Liver (tissue), 9 donors: Measurements from ENCODE around the gene WNT5A. TPM values are rescaled to one million over a fixed set of nuclear protein-coding genes. Genes with fewer than 3 reads are reported as not detected.

Experiments
- DNase-seq: peaks from one replicate; pipeline ENCODE4 v3.0.0-alpha.2; 2017; ENCODE audit warnings: low spot score
- H3K27ac ChIP-seq, 2 donors: one replicate each; pipeline ENCODE4 v1.7.0; 2013; ENCODE audit warnings: inconsistent platforms in 2 of 2, low read length in 2 of 2, control low read depth in 1 of 2, low read depth in 1 of 2, mild to moderate bottlenecking in 1 of 2
- H3K27me3 ChIP-seq, 4 donors: one replicate each; pipeline versions ENCODE4 v1.6.1 to v1.7.0; 2013; ENCODE audit warnings: low read length in 3 of 4, inconsistent platforms in 1 of 4, mild to moderate bottlenecking in 1 of 4, moderate library complexity in 1 of 4; ENCODE audit not compliant: control insufficient read depth in 4 of 4, insufficient read depth in 4 of 4
- H3K36me3 ChIP-seq, 4 donors: one replicate each; pipeline versions ENCODE4 v1.6.1 to v1.7.0; 2013; ENCODE audit warnings: low read length in 3 of 4, mild to moderate bottlenecking in 3 of 4, low read depth in 1 of 4, moderate library complexity in 1 of 4; ENCODE audit not compliant: control insufficient read depth in 4 of 4, insufficient read depth in 3 of 4
- H3K4me1 ChIP-seq, 4 donors: one replicate each; pipeline versions ENCODE4 v1.6.1 to v1.7.0; 2013; ENCODE audit warnings: low read length in 3 of 4, mild to moderate bottlenecking in 3 of 4, moderate library complexity in 1 of 4; ENCODE audit not compliant: control insufficient read depth in 4 of 4, insufficient read depth in 4 of 4
- H3K4me3 ChIP-seq, 3 donors: one replicate each; pipeline versions ENCODE4 v1.6.1 to v1.7.0; 2013; ENCODE audit warnings: low read length in 3 of 3, control low read depth in 1 of 3, low read depth in 1 of 3, mild to moderate bottlenecking in 1 of 3
- H3K9ac ChIP-seq, 2 donors: one replicate each; pipeline ENCODE4 v1.7.0; 2013; ENCODE audit warnings: low read length in 2 of 2, mild to moderate bottlenecking in 2 of 2, moderate library complexity in 2 of 2, control low read depth in 1 of 2, low read depth in 1 of 2
- H3K9me3 ChIP-seq, 4 donors: one replicate each; pipeline versions ENCODE4 v1.6.1 to v1.7.0; 2013; ENCODE audit warnings: low read length in 3 of 4; ENCODE audit not compliant: control insufficient read depth in 4 of 4
- EGR1 ChIP-seq, 2 donors: IDR thresholded peaks; 2 replicates each; pipeline ENCODE4 v1.6.1; 2016 to 2018; ENCODE audit warnings: antibody characterized with exemption in 2 of 2, low read depth in 2 of 2
- FOXA1 ChIP-seq: IDR thresholded peaks from 2 replicates; pipeline ENCODE4 v1.6.1; 2016; ENCODE audit warnings: antibody characterized with exemption
- FOXA2 ChIP-seq: IDR thresholded peaks from 2 replicates; pipeline ENCODE4 v1.6.1; 2016; ENCODE audit warnings: antibody characterized with exemption
- GABPA ChIP-seq, 2 donors: IDR thresholded peaks in 1 of 2; conservative IDR thresholded peaks in 1 of 2; 2 replicates each; pipeline ENCODE4 v1.6.1; 2016; ENCODE audit warnings: antibody characterized with exemption in 2 of 2, mild to moderate bottlenecking in 1 of 2, moderate library complexity in 1 of 2
- HNF4A ChIP-seq, 2 donors: conservative IDR thresholded peaks; 2 replicates each; pipeline ENCODE4 v1.6.1; 2016; ENCODE audit warnings: antibody characterized with exemption in 2 of 2, mild to moderate bottlenecking in 2 of 2
- HNF4G ChIP-seq: IDR thresholded peaks from 2 replicates; pipeline ENCODE4 v1.6.1; 2016; ENCODE audit warnings: antibody characterized with exemption
- JUND ChIP-seq, 2 donors: IDR thresholded peaks; 2 replicates each; pipeline ENCODE4 v1.6.1; 2016; ENCODE audit warnings: antibody characterized with exemption in 2 of 2
- NR2F2 ChIP-seq: IDR thresholded peaks from 2 replicates; pipeline ENCODE4 v1.6.1; 2016; ENCODE audit warnings: antibody characterized with exemption
- RAD21 ChIP-seq, 2 donors: IDR thresholded peaks; 2 replicates each; pipeline ENCODE4 v1.6.1; 2016; ENCODE audit warnings: antibody characterized with exemption in 2 of 2, mild to moderate bottlenecking in 2 of 2
- RXRA ChIP-seq, 2 donors: IDR thresholded peaks; 2 replicates each; pipeline ENCODE4 v1.6.1; 2017 to 2018; ENCODE audit warnings: antibody characterized with exemption in 2 of 2, mild to moderate bottlenecking in 1 of 2
- SP1 ChIP-seq: IDR thresholded peaks from 2 replicates; pipeline ENCODE4 v1.6.1; 2018; ENCODE audit warnings: antibody characterized with exemption, mild to moderate bottlenecking
- TAF1 ChIP-seq: conservative IDR thresholded peaks from 2 replicates; pipeline ENCODE4 v1.6.1; 2016; ENCODE audit warnings: antibody characterized with exemption, mild to moderate bottlenecking
- YY1 ChIP-seq: IDR thresholded peaks from 2 replicates; pipeline ENCODE4 v1.6.1; 2016; ENCODE audit warnings: antibody characterized with exemption, mild to moderate bottlenecking
- WGBS: extraction: QIAGEN DNeasy Blood & Tissue Kit; methylation state at CpG from one replicate; pipeline ENCODE4 v1.1.7; 2013; 5-methylcytosine and 5-hydroxymethylcytosine counted together
- polyA plus RNA-seq, 2 donors: library from polyadenylated mRNA; stranded (reverse) in 1 of 2; unstranded in 1 of 2; fragments of 200-250 nt in 1 of 2; fragments of >200 nt in 1 of 2; fragmentation: Nextera tagmentation in 1 of 2; extraction: Ambion mirVana in 1 of 2; gene quantifications; one replicate each; pipeline versions ENCODE4 v1.2.1 to v1.2.3, GENCODE V29; 2013 to 2015
- total RNA-seq, 2 donors: library from RNA; depleted of rRNA; stranded (reverse); fragments of >200 nt; gene quantifications; one replicate each; pipeline ENCODE4 v1.2.3, GENCODE V29; 2014
- TF ChIP-seq, protein P1 (sequence below): IDR thresholded peaks from 2 replicates; pipeline ENCODE4 v1.6.1; 2016; ENCODE audit warnings: antibody characterized with exemption
- TF ChIP-seq, protein P2 (sequence below): IDR thresholded peaks from 2 replicates; pipeline ENCODE4 v1.6.1; 2016; ENCODE audit warnings: antibody characterized with exemption
- TF ChIP-seq, protein P3 (sequence below): fragments of 150-350 bp; IDR thresholded peaks from 2 replicates; pipeline ENCODE4 v1.5.1; 2017; ENCODE audit warnings: improper control_type of control experiment, low read depth, low read length; ENCODE audit not compliant: missing input control
- TF ChIP-seq, protein P4 (sequence below): IDR thresholded peaks from 2 replicates; pipeline ENCODE4 v1.6.1; 2016; ENCODE audit warnings: antibody characterized with exemption, mild to moderate bottlenecking
- TF ChIP-seq, protein P5 (sequence below): IDR thresholded peaks from 2 replicates; pipeline ENCODE4 v1.6.1; 2016; ENCODE audit warnings: antibody characterized with exemption
- donor health status: healthy.
- donor health status: healthy.
- donor health status: healthy.
- donor health status: healthy.
- donor health status: healthy.

WNT5A gene
- total and polyA plus RNA-seq, 4 donors, result 0.18 to 1.3 (median 0.66) TPM

DNA sequence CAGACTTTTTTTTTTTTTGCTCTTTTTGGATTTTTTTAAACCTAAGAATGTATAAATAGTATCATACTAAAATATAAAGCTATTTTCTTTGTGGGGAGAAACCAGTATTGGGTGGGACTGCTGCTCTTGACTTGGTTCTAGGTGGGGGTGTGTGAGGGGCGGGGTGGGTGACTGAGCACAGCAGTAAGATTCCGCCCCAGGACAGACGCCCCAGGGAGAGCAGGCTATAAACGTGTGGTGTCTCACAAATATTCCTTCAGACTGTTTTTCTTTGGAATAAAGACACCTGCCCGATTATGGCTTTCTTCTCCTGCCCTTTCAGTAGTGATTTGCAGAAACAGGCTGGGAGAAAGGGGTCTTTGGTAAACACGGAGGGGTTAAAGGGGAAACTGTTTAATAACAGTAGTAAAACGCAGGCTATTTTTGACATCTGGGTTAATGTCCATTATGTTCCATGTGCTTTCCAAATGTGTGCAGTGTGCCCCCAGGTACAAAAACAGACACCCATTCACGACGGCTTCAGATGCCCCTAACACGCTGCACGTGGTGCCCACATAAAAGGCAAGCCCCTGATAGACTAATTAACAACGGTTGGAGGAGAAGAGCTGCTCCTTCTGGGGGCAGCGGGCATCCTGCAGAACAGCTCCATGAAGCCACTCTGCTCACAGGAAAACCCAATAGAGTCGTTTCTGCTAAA, 28.6 kb upstream of the WNT5A start:
- WGBS, result 69% methylated on average over 14 of the region's 14 CpGs
- DNase-seq, result no peak
- Histone ChIP-seq H3K4me3 (no peak overlapping the region), H3K36me3 (no peaks in the 10 kb centered on the region), H3K27me3 (no peaks in the 10 kb centered on the region), H3K9ac (no peak overlapping the region), H3K9me3 (no peaks in the 10 kb centered on the region), H3K4me1 (no peaks in the 10 kb centered on the region), H3K27ac (no peak overlapping the region)
- no peak for TF ChIP-seq FOXA1
- no peak for TF ChIP-seq TAF1
- TF ChIP-seq, protein P1, sequence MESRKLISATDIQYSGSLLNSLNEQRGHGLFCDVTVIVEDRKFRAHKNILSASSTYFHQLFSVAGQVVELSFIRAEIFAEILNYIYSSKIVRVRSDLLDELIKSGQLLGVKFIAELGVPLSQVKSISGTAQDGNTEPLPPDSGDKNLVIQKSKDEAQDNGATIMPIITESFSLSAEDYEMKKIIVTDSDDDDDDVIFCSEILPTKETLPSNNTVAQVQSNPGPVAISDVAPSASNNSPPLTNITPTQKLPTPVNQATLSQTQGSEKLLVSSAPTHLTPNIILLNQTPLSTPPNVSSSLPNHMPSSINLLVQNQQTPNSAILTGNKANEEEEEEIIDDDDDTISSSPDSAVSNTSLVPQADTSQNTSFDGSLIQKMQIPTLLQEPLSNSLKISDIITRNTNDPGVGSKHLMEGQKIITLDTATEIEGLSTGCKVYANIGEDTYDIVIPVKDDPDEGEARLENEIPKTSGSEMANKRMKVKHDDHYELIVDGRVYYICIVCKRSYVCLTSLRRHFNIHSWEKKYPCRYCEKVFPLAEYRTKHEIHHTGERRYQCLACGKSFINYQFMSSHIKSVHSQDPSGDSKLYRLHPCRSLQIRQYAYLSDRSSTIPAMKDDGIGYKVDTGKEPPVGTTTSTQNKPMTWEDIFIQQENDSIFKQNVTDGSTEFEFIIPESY, result no peak
- no peak for TF ChIP-seq RAD21 (IDR thresholded peaks at IDR 0.05)
- TF ChIP-seq, protein P2, sequence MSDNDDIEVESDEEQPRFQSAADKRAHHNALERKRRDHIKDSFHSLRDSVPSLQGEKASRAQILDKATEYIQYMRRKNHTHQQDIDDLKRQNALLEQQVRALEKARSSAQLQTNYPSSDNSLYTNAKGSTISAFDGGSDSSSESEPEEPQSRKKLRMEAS, result no peak
- TF ChIP-seq JUND (IDR thresholded peaks at IDR 0.05), result no peak
- no peak for TF ChIP-seq EGR1 (IDR thresholded peaks at IDR 0.05; ENCODE audit: low read depth in 2 of 2)
- no peak for TF ChIP-seq FOXA2
- no peak for TF ChIP-seq NR2F2
- TF ChIP-seq HNF4G, result no peak
- no peak for TF ChIP-seq HNF4A (conservative IDR thresholded peaks at IDR 0.05)
- no peak for TF ChIP-seq RXRA (IDR thresholded peaks at IDR 0.05)
- TF ChIP-seq, protein P3, sequence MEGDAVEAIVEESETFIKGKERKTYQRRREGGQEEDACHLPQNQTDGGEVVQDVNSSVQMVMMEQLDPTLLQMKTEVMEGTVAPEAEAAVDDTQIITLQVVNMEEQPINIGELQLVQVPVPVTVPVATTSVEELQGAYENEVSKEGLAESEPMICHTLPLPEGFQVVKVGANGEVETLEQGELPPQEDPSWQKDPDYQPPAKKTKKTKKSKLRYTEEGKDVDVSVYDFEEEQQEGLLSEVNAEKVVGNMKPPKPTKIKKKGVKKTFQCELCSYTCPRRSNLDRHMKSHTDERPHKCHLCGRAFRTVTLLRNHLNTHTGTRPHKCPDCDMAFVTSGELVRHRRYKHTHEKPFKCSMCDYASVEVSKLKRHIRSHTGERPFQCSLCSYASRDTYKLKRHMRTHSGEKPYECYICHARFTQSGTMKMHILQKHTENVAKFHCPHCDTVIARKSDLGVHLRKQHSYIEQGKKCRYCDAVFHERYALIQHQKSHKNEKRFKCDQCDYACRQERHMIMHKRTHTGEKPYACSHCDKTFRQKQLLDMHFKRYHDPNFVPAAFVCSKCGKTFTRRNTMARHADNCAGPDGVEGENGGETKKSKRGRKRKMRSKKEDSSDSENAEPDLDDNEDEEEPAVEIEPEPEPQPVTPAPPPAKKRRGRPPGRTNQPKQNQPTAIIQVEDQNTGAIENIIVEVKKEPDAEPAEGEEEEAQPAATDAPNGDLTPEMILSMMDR, result no peak
- no peak for TF ChIP-seq SP1
- TF ChIP-seq GABPA (IDR thresholded peaks at IDR 0.05 in 1 of 2, conservative IDR thresholded peaks at IDR 0.05 in 1 of 2), result no peak
- no peak for TF ChIP-seq YY1
- TF ChIP-seq, protein P4, sequence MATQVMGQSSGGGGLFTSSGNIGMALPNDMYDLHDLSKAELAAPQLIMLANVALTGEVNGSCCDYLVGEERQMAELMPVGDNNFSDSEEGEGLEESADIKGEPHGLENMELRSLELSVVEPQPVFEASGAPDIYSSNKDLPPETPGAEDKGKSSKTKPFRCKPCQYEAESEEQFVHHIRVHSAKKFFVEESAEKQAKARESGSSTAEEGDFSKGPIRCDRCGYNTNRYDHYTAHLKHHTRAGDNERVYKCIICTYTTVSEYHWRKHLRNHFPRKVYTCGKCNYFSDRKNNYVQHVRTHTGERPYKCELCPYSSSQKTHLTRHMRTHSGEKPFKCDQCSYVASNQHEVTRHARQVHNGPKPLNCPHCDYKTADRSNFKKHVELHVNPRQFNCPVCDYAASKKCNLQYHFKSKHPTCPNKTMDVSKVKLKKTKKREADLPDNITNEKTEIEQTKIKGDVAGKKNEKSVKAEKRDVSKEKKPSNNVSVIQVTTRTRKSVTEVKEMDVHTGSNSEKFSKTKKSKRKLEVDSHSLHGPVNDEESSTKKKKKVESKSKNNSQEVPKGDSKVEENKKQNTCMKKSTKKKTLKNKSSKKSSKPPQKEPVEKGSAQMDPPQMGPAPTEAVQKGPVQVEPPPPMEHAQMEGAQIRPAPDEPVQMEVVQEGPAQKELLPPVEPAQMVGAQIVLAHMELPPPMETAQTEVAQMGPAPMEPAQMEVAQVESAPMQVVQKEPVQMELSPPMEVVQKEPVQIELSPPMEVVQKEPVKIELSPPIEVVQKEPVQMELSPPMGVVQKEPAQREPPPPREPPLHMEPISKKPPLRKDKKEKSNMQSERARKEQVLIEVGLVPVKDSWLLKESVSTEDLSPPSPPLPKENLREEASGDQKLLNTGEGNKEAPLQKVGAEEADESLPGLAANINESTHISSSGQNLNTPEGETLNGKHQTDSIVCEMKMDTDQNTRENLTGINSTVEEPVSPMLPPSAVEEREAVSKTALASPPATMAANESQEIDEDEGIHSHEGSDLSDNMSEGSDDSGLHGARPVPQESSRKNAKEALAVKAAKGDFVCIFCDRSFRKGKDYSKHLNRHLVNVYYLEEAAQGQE, result no peak
- TF ChIP-seq, protein P5, sequence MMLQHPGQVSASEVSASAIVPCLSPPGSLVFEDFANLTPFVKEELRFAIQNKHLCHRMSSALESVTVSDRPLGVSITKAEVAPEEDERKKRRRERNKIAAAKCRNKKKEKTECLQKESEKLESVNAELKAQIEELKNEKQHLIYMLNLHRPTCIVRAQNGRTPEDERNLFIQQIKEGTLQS, result no peak
